ENCODE results near the gene GALNS.

DNA sequence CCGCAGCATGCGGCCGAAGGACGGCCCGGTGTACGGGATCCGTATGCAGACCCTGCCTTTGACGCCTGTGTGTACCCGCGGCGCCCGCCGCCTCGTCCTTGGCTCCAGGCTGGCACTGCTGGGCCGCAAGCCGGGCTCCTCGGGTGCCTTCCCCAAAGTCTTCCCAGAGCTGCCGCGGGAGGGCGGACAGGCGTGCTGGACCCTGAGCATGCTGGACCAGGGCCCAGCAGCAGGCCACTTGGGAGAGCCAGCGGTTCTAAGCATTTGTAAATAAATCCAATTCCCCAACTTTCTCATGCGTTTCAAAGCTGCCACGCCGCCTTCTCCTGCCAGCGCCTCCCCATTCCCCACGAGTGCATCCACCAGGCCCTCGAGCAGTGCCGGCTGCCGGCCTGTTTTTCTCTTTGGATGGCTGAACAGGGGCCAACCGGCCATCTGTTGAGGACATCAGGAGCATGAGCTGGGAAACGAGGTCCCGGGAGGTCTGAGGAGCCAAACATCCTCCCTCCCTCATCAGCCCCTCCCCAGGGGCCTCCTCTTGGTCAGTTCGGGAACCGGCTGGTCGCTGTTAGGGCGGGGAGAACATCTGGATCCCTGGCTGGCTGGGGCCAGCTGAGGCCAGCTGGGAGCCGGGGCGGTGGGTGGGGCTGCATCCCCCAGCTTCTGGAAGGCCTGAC is 30.2 kb upstream of the GALNS start:
- TF ChIP-seq, protein P1, sequence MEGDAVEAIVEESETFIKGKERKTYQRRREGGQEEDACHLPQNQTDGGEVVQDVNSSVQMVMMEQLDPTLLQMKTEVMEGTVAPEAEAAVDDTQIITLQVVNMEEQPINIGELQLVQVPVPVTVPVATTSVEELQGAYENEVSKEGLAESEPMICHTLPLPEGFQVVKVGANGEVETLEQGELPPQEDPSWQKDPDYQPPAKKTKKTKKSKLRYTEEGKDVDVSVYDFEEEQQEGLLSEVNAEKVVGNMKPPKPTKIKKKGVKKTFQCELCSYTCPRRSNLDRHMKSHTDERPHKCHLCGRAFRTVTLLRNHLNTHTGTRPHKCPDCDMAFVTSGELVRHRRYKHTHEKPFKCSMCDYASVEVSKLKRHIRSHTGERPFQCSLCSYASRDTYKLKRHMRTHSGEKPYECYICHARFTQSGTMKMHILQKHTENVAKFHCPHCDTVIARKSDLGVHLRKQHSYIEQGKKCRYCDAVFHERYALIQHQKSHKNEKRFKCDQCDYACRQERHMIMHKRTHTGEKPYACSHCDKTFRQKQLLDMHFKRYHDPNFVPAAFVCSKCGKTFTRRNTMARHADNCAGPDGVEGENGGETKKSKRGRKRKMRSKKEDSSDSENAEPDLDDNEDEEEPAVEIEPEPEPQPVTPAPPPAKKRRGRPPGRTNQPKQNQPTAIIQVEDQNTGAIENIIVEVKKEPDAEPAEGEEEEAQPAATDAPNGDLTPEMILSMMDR (IDR thresholded peaks at IDR 0.05; ENCODE audit: poor library complexity): no peak
- TF ChIP-seq EZH2 (IDR thresholded peaks at IDR 0.05; ENCODE audit: borderline replicate concordance): no peak
